Stimulated activated CD8-positive, alpha-beta memory T cell treated with anti-CD3 and anti-CD28 coated beads, Interleukin-12 subunit alpha, Interleukin-12 subunit beta, amount 100 ng/mL, for 24 hours (primary cell): ENCODE measurements around the gene TRMT1L.

ENCODE experiments used
- DNase-seq: peaks from one replicate; pipeline ENCODE4 v3.0.0-alpha.2; 2020; ENCODE audit errors: extremely low read depth

TRMT1L gene

GRCh38 chr1:185112356-185112755, 44.4 kb downstream of the TRMT1L start:
- no peak for DNase-seq

- DNase-seq = no peak
Measured at GRCh38 chr1:185111873-185112272, 44.9 kb downstream of the TRMT1L start.

GRCh38 chr1:185110145-185110544, 46.6 kb downstream of the TRMT1L start:
- DNase-seq = no peak

GRCh38 chr1:185108321-185108720, 48.4 kb downstream of the TRMT1L start:
- no peak for DNase-seq

DNA sequence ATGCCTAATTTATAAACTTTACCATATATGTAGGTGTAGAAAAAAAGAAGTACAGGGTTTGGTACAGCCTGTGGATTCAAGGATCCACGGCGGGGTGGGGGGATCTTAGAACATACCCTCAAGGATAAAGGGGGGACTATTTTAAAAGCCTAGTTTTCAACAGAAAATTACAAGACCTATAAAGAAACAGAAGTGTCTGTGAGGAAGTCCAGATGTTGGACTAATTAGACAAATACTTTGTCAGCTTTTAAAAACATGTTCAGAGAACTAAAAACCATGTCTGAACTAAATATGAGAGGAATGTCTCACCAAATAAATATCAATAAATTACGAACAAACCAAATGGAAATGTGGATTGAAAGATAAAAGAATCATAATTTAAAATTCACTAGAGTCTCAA, 51.6 kb downstream of the TRMT1L start:
- DNase-seq = no peak

DNA sequence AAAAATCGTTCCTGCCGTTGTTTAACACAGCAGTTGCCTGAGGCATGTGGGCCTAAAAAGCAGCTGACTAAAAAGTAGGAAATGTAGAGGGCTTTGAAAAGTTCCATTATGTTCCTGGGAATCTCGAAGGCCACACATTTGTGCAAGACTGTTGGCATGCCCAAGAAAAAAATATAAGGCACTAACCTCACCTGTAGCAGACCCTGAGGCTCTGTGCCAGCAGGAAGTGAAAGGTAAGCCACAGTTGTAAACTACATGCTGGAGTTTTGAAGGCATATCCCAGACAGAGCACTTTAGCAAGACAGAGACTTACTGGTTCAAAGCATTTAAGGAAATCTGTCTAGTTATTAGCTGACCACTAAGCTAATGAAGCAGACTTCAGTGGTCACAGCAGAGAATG, 52.7 kb downstream of the TRMT1L start:
- no peak for DNase-seq

GRCh38 chr1:185096531-185096930, 60.2 kb downstream of the TRMT1L start:
- no peak for DNase-seq

- no peak for DNase-seq
Measured at GRCh38 chr1:185094761-185095160, 62.0 kb downstream of the TRMT1L start.

- DNase-seq = no peak
Measured at GRCh38 chr1:185091480-185091879, 65.3 kb downstream of the TRMT1L start.

GRCh38 chr1:185087746-185088145, 69.0 kb downstream of the TRMT1L start:
- no peak for DNase-seq

DNA sequence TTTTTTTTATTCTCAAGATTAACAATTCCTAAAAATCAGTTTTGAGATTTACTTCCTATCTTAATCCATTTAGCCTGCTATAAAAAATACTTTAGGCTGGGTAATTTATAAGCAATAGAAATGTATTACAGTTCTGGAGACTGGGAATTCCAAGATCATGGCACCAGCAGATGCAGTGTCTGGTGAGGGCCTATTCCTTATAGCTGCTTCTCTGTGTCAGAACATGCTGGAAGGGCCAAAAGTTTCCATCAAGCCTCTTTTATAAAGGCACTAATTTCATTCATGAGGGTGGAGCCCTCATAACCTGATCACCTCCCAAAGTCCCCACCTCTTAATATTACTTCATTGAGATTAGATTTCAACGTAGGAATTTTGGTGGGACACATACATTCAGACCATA, 69.7 kb downstream of the TRMT1L start:
- no peak for DNase-seq

DNA sequence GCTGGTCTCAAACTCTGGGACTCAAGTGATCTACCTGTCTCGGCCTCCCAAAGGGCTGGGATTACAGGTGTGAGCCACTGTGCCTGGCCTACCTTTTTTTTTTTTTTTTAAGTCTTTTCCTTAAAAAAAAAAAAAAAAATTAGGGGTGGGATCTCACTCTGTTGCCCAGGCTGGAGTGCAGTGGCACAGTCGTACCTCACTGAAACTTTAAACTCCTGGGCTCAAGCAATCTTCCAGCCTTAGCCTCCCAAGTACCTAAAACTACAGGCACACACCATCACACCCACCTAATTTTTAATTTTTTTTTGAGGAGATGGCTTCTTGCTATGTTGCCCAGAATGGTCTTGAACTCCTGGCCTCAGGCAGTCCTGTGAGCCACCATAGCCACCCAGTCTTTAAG, 72.9 kb downstream of the TRMT1L start:
- DNase-seq = no peak

- DNase-seq = no peak
Measured at GRCh38 chr1:185080422-185080821, 76.3 kb downstream of the TRMT1L start.

- no peak for DNase-seq
Measured at GRCh38 chr1:185077374-185077773, 79.4 kb downstream of the TRMT1L start.

DNA sequence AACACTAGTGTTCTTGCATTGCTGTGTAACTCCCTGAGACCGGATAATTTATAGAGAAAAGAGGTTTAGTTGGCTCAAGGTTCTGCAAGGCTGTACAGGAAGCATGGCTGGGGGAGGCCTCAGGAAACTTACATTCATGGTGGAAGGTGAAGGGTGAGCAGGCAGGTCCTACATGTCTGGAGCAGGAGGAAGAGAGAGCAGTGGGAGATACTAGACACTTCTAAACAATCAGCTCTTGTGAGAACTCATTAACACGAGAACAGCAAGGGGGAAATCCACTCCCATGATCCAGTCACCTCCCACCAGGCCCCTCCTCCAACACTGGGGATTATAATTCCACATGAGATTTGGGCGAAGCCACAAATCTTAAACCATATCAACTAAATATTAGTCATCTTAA, 81.3 kb downstream of the TRMT1L start:
- no peak for DNase-seq

GRCh38 chr1:185074307-185074706, 82.4 kb downstream of the TRMT1L start:
- no peak for DNase-seq

- DNase-seq = no peak
Measured at GRCh38 chr1:185073725-185074124, 83.0 kb downstream of the TRMT1L start.

GRCh38 chr1:185070051-185070450, 86.7 kb downstream of the TRMT1L start:
- DNase-seq = no peak

GRCh38 chr1:185069202-185069772, 87.5 kb downstream of the TRMT1L start:
- DNase-seq = no peak

DNA sequence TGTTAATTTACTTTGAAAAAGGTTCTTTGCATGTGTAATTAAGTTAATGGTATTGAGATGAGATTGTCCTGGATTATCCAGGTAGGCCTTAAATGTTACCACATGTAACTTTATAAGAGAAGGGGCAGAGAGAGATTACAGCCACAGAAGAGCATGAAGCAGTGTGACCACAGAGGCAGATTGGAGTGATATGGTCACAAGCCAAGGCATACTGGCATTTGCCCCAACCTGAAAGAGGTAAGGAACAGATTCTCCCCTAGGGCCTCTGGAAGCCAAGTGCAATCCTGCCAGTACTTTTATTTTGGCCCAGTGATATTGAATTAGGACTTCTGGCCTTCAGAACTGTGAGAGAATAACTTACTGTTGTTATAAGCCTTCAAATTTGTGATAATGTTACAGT, 88.4 kb downstream of the TRMT1L start:
- no peak for DNase-seq
